ENCODE data around the gene TRIM28. TPM values are rescaled to one million over a fixed set of nuclear protein-coding genes. Genes with fewer than 3 reads are reported as not detected.

The TRIM28 gene
- total RNA-seq, 2 donors from 2014 or later: 809 to 859 TPM

GRCh38 chr19:58578012-58578925 lies 34.4 kb downstream of the TRIM28 start:
- H3K4me3 Mint-ChIP-seq: no peak overlapping the region
- 89 to 98% methylated on average over 8 to 11 of the region's 11 CpGs for WGBS, 2 experiments (ENCODE audit: insufficient coverage in 1 of 2, insufficient read length in 1 of 2)
- no peak for TF ChIP-seq CTCF (conservative IDR thresholded peaks at IDR 0.05)
- H3K27me3 Mint-ChIP-seq (ENCODE audit: insufficient read depth): no peaks in the 10 kb centered on the region
- peaks cover 15% of the 10 kb centered on the region for H3K36me3 ChIP-seq (ENCODE audit: control insufficient read depth, insufficient read depth, low read length)
- H3K27ac ChIP-seq (ENCODE audit: low read depth, low read length): no peak overlapping the region
- no peaks in the 10 kb centered on the region for H3K9me3 ChIP-seq (ENCODE audit: control insufficient read depth, low read length)
- H3K4me1 Mint-ChIP-seq: peaks cover 12% of the 10 kb centered on the region
- no peak overlapping the region for H3K9ac ChIP-seq (ENCODE audit: extremely low read depth, low read length, poor library complexity, severe bottlenecking)
- no peaks in the 10 kb centered on the region for H3K27me3 ChIP-seq (ENCODE audit: control insufficient read depth, insufficient read depth, low read length, poor library complexity, severe bottlenecking)
- peaks cover 15% of the 10 kb centered on the region for H3K36me3 Mint-ChIP-seq (ENCODE audit: low read depth)
- no peak overlapping the region for H3K4me3 ChIP-seq (ENCODE audit: low read length)
- DNase-seq: peak; percentile 40
- peaks cover 3% of the 10 kb centered on the region for H3K9me3 Mint-ChIP-seq
- H3K27ac Mint-ChIP-seq: no peak overlapping the region
- H3K4me1 ChIP-seq (ENCODE audit: control insufficient read depth, insufficient read depth, low read length): no peaks in the 10 kb centered on the region

- H3K27me3 Mint-ChIP-seq (ENCODE audit: insufficient read depth): no peaks in the 10 kb centered on the region
- no peak overlapping the region for H3K27ac ChIP-seq (ENCODE audit: low read depth, low read length)
- peak; percentile 22 for DNase-seq
- no peaks in the 10 kb centered on the region for H3K27me3 ChIP-seq (ENCODE audit: control insufficient read depth, insufficient read depth, low read length, poor library complexity, severe bottlenecking)
- no peaks in the 10 kb centered on the region for H3K9me3 ChIP-seq (ENCODE audit: control insufficient read depth, low read length)
- no peak overlapping the region for H3K9ac ChIP-seq (ENCODE audit: extremely low read depth, low read length, poor library complexity, severe bottlenecking)
- WGBS, 2 experiments (ENCODE audit: insufficient coverage in 1 of 2, insufficient read length in 1 of 2): 87 to 100% methylated on average over 5 to 8 of the region's 8 CpGs
- TF ChIP-seq CTCF (conservative IDR thresholded peaks at IDR 0.05): no peak
- H3K4me3 ChIP-seq (ENCODE audit: low read length): no peak overlapping the region
- peaks cover 18% of the 10 kb centered on the region for H3K36me3 Mint-ChIP-seq (ENCODE audit: low read depth)
- peaks cover 6% of the 10 kb centered on the region for H3K4me1 Mint-ChIP-seq
- H3K9me3 Mint-ChIP-seq: peaks cover 3% of the 10 kb centered on the region
- no peak overlapping the region for H3K4me3 Mint-ChIP-seq
- H3K4me1 ChIP-seq (ENCODE audit: control insufficient read depth, insufficient read depth, low read length): no peaks in the 10 kb centered on the region
- H3K27ac Mint-ChIP-seq: no peak overlapping the region
- peaks cover 15% of the 10 kb centered on the region for H3K36me3 ChIP-seq (ENCODE audit: control insufficient read depth, insufficient read depth, low read length)
These were observed 35.7 kb downstream of the TRIM28 start for GRCh38 chr19:58579473-58580142.

- peaks cover 6% of the 10 kb centered on the region for H3K4me1 Mint-ChIP-seq
- no peak overlapping the region for H3K9ac ChIP-seq (ENCODE audit: extremely low read depth, low read length, poor library complexity, severe bottlenecking)
- no peak overlapping the region for H3K4me3 Mint-ChIP-seq
- H3K27ac Mint-ChIP-seq: peak overlapping the region; percentile 66
- peaks cover 15% of the 10 kb centered on the region for H3K36me3 ChIP-seq (ENCODE audit: control insufficient read depth, insufficient read depth, low read length)
- no peaks in the 10 kb centered on the region for H3K4me1 ChIP-seq (ENCODE audit: control insufficient read depth, insufficient read depth, low read length)
- no peaks in the 10 kb centered on the region for H3K27me3 ChIP-seq (ENCODE audit: control insufficient read depth, insufficient read depth, low read length, poor library complexity, severe bottlenecking)
- TF ChIP-seq CTCF (conservative IDR thresholded peaks at IDR 0.05): peak; percentile 98
- H3K27ac ChIP-seq (ENCODE audit: low read depth, low read length): no peak overlapping the region
- no peaks in the 10 kb centered on the region for H3K27me3 Mint-ChIP-seq (ENCODE audit: insufficient read depth)
- peaks cover 18% of the 10 kb centered on the region for H3K36me3 Mint-ChIP-seq (ENCODE audit: low read depth)
- peak; percentile 98 for DNase-seq
- WGBS, 2 experiments (ENCODE audit: insufficient coverage in 1 of 2, insufficient read length in 1 of 2): 73 to 74% methylated on average over 53 to 62 of the region's 62 CpGs
- peaks cover 3% of the 10 kb centered on the region for H3K9me3 Mint-ChIP-seq
- H3K4me3 ChIP-seq (ENCODE audit: low read length): no peak overlapping the region
- H3K9me3 ChIP-seq (ENCODE audit: control insufficient read depth, low read length): no peaks in the 10 kb centered on the region
These were observed 37.6 kb downstream of the TRIM28 start for GRCh38 chr19:58581227-58582141.
